Stimulated activated naive CD8-positive, alpha-beta T cell treated with anti-CD3 and anti-CD28 coated beads, Interleukin-15, Interleukin-2, amounts not matched to agents 100 ng/mL and 50 ng/mL, for 24 hours (primary cell): ENCODE measurements around the gene HMCN2.

Source experiments
- H3K27ac Mint-ChIP-seq: one replicate; pipeline ENCODE4 v1.8.0; 2021; ENCODE audit warnings: mild to moderate bottlenecking, mixed read lengths
- H3K27me3 Mint-ChIP-seq: one replicate; pipeline ENCODE4 v1.8.0; 2021; ENCODE audit warnings: mixed read lengths
- H3K36me3 Mint-ChIP-seq: one replicate; pipeline ENCODE4 v1.8.0; 2021; ENCODE audit warnings: low read depth, mixed read lengths
- H3K4me1 Mint-ChIP-seq: one replicate; pipeline ENCODE4 v1.8.0; 2021; ENCODE audit warnings: low read depth, mixed read lengths
- H3K4me3 Mint-ChIP-seq: one replicate; pipeline ENCODE4 v1.8.0; 2021; ENCODE audit warnings: mild to moderate bottlenecking, mixed read lengths
- H3K9me3 Mint-ChIP-seq: one replicate; pipeline ENCODE4 v1.8.0; 2021; ENCODE audit warnings: mixed read lengths

HMCN2 gene

DNA sequence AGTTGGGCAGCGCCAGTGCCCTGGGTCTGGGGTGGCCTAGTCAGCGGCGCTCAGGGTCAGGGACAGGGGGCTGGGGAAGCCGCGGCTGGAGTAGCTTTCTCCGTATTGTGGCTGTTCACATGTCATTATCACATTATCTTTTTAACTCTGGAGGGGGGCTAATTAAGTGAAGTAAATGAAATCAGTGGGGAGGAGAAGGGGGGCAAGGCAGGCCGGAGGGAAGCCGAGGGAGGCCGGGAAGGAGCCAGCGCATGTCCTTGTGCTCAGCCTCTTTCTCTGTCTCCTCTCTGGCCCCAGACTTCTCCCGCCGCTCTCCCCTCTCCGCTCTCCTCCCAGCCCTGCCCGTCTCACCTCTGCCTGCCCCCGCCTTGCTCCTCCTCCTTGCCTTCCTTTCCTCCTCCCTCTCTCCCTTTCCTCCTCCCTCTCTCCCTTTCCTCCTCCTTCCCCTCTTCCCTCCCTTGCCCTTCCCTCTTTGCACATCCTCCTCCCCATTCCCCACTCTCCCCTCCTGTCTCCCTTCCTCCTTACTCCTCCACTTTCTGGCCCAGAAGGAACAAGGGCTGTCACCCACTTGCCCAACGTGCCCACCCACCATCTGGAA lies 217.9 kb downstream of the HMCN2 start:
- no peaks in the 10 kb centered on the region for H3K4me1 Mint-ChIP-seq
- H3K36me3 Mint-ChIP-seq: no peaks in the 10 kb centered on the region
- no peak overlapping the region for H3K27ac Mint-ChIP-seq
- H3K4me3 Mint-ChIP-seq: no peak overlapping the region
- peaks cover 21% of the 10 kb centered on the region for H3K27me3 Mint-ChIP-seq
- H3K9me3 Mint-ChIP-seq: no peaks in the 10 kb centered on the region
